Medulla oblongata (tissue), 1 donor: ENCODE data around the gene ZNF628.
"Not testable (repeated sequence)": the region's sequence is repeated elsewhere in the genome, so short reads cannot be mapped to it uniquely, and the experiment has no call there.

ENCODE experiments used
- DNase-seq: peaks from one replicate; pipeline ENCODE4 v3.0.0-alpha.2; 2015; ENCODE audit errors: extremely low spot score

The ZNF628 gene

GRCh38 chr19:55476100-55476775 lies at the start of gene ZNF628:
Gene ZNF628 (plus strand): TSS chr19:55476617. CDS start chr19:55479911, 3,294 bp downstream.
- peak; percentile 99 for DNase-seq

- DNase-seq, result no peak
These were observed 45.2 kb upstream of the ZNF628 start for GRCh38 chr19:55431183-55431582.

GRCh38 chr19:55432241-55432959 lies 44.0 kb upstream of the ZNF628 start:
- peak; percentile 1 for DNase-seq

GRCh38 chr19:55433292-55433691 lies 43.1 kb upstream of the ZNF628 start:
- DNase-seq, result no peak

- no peak for DNase-seq
These were observed 42.0 kb upstream of the ZNF628 start for GRCh38 chr19:55434356-55434919.

- DNase-seq, result no peak
These were observed 41.4 kb upstream of the ZNF628 start for GRCh38 chr19:55435020-55435419.

GRCh38 chr19:55436847-55437246 lies 39.6 kb upstream of the ZNF628 start:
- DNase-seq, result no peak

- peak; percentile 17 for DNase-seq
These were observed 39.0 kb upstream of the ZNF628 start for GRCh38 chr19:55437410-55437809.

GRCh38 chr19:55439052-55439451 lies 37.4 kb upstream of the ZNF628 start:
- DNase-seq, result no peak

GRCh38 chr19:55440411-55441105 lies 35.9 kb upstream of the ZNF628 start:
- DNase-seq, result no peak

- no peak for DNase-seq
These were observed 35.1 kb upstream of the ZNF628 start for GRCh38 chr19:55441319-55441691.

GRCh38 chr19:55441692-55442321 lies 34.6 kb upstream of the ZNF628 start:
- no peak for DNase-seq

- DNase-seq, result no peak
These were observed 34.0 kb upstream of the ZNF628 start for GRCh38 chr19:55442372-55442961.

GRCh38 chr19:55443045-55443823 lies 33.2 kb upstream of the ZNF628 start, which contains the start of gene SHISA7:
Gene SHISA7 (minus strand): TSS chr19:55443300. CDS start chr19:55442863, 437 bp downstream.
- DNase-seq, result peak; percentile 60

GRCh38 chr19:55443824-55444480 lies 32.5 kb upstream of the ZNF628 start:
- DNase-seq, result no peak

- no peak for DNase-seq
These were observed 31.8 kb upstream of the ZNF628 start for GRCh38 chr19:55444646-55445045.

GRCh38 chr19:55446060-55446459 lies 30.4 kb upstream of the ZNF628 start:
- DNase-seq, result peak; percentile 2

- DNase-seq, result peak; percentile 82
These were observed 28.8 kb upstream of the ZNF628 start for GRCh38 chr19:55447421-55448174.

- DNase-seq, result not testable (repeated sequence)
These were observed 28.3 kb upstream of the ZNF628 start for GRCh38 chr19:55448175-55448490.
